ENCODE data around the gene FAM53C. TPM values are rescaled to one million over a fixed set of nuclear protein-coding genes. Genes with fewer than 3 reads are reported as not detected.

FAM53C gene
- total and polyA plus RNA-seq, 4 experiments from 2014 or later = 17.2 to 20.4 (median 19.1) TPM

Other genes starting within 250 kb of the FAM53C start
- not detected for gene NME5, start 198.8 kb upstream of the FAM53C start, total RNA-seq
- not detected for gene NME5, start 198.8 kb upstream of the FAM53C start, polyA plus RNA-seq
- 10 to 100 TPM; 93.7 to 97.3 TPM for gene BRD8, start 159.6 kb upstream of the FAM53C start, total RNA-seq
- gene BRD8, start 159.6 kb upstream of the FAM53C start, polyA plus RNA-seq = 10 to 100 TPM; 18.4 to 28.4 TPM
- gene KIF20A, start 159.2 kb upstream of the FAM53C start, total RNA-seq = not detected
- gene KIF20A, start 159.2 kb upstream of the FAM53C start, polyA plus RNA-seq = not detected
- gene CDC23, start 124.9 kb upstream of the FAM53C start, total RNA-seq = 10 to 100 TPM; 31.9 to 32.5 TPM
- 10 to 100 TPM; 25.5 to 26.3 TPM for gene CDC23, start 124.9 kb upstream of the FAM53C start, polyA plus RNA-seq
- gene GFRA3, start 63.6 kb upstream of the FAM53C start, total RNA-seq = not detected
- not detected for gene GFRA3, start 63.6 kb upstream of the FAM53C start, polyA plus RNA-seq
- gene CDC25C, start 6.5 kb upstream of the FAM53C start, total RNA-seq = not detected
- not detected for gene CDC25C, start 6.5 kb upstream of the FAM53C start, polyA plus RNA-seq
- 10 to 100 TPM; 84.7 to 85.6 TPM for gene KDM3B, start 14.4 kb downstream of the FAM53C start, total RNA-seq
- gene KDM3B, start 14.4 kb downstream of the FAM53C start, polyA plus RNA-seq = 10 to 100 TPM in 1 of 2 donors, 1 to 10 TPM in 1; 4.1 to 16.7 TPM
- not detected for gene REEP2, start 100.8 kb downstream of the FAM53C start, total RNA-seq
- under 1 TPM in 1 of 2 donors, not detected in 1; 0.57 TPM for gene REEP2, start 100.8 kb downstream of the FAM53C start, polyA plus RNA-seq
- gene EGR1, start 127.2 kb downstream of the FAM53C start, total RNA-seq = 1 to 10 TPM; 1.1 TPM
- gene EGR1, start 127.2 kb downstream of the FAM53C start, polyA plus RNA-seq = 1 to 10 TPM in 1 of 2 donors, not detected in 1; 1.4 TPM
- 10 to 100 TPM; 42.6 to 46.5 TPM for gene ETF1, start 205.0 kb downstream of the FAM53C start, total RNA-seq
- gene ETF1, start 205.0 kb downstream of the FAM53C start, polyA plus RNA-seq = 10 to 100 TPM; 31.1 to 45.2 TPM
- gene HSPA9, start 237.1 kb downstream of the FAM53C start, total RNA-seq = 100 to 1,000 TPM; 144 to 171 TPM
- 100 to 1,000 TPM; 144 to 163 TPM for gene HSPA9, start 237.1 kb downstream of the FAM53C start, polyA plus RNA-seq